Keratinocyte (primary cell): ENCODE data around the gene TNPO2. TPM values are rescaled to one million over a fixed set of nuclear protein-coding genes. Genes with fewer than 3 reads are reported as not detected.

Experiments used
- DNase-seq: peaks from one replicate; pipeline ENCODE4 v3.0.0-alpha.2; 2011; ENCODE audit warnings: low read depth, missing footprints, low spot score
- FAIRE-seq: peaks from 2 replicates; lab custom pipeline; 2011; peaks lifted over from hg19 to GRCh38; lab: Jason Lieb, UNC
- H2AFZ ChIP-seq: 2 replicates; pipeline ENCODE4 v1.6.0; 2012; ENCODE audit warnings: low read length, control low read depth, inconsistent platforms; ENCODE audit not compliant: control insufficient read depth
- H3K27ac ChIP-seq: 2 replicates; pipeline ENCODE4 v1.5.1; 2011; ENCODE audit warnings: low read length; ENCODE audit not compliant: control insufficient read depth, insufficient read depth
- H3K27me3 ChIP-seq: 3 replicates; pipeline ENCODE4 v1.6.0; 2011; ENCODE audit warnings: low read length; ENCODE audit not compliant: control insufficient read depth, insufficient read depth; ENCODE audit errors: extremely low read depth
- H3K36me3 ChIP-seq, 2 experiments: 2 replicates in 1 of 2; 3 replicates in 1 of 2; pipeline ENCODE4 v1.5.1; 2011; ENCODE audit warnings: low read length in 2 of 2, mild to moderate bottlenecking in 1 of 2; ENCODE audit not compliant: control insufficient read depth in 2 of 2, insufficient read depth in 2 of 2; ENCODE audit errors: extremely low read depth in 1 of 2
- H3K4me1 ChIP-seq: 3 replicates; pipeline ENCODE4 v1.5.1; 2011; ENCODE audit warnings: low read length; ENCODE audit not compliant: control insufficient read depth, insufficient read depth; ENCODE audit errors: extremely low read depth
- H3K4me2 ChIP-seq: 3 replicates; pipeline ENCODE4 v1.6.0; 2011; ENCODE audit warnings: low read depth, low read length; ENCODE audit not compliant: control insufficient read depth, insufficient read depth; ENCODE audit errors: extremely low read depth
- H3K4me3 ChIP-seq, 3 experiments: fragments of 200-600 bp in 1 of 3; sonication (generic) in 1 of 3; 2 replicates in 2 of 3; 3 replicates in 1 of 3; pipeline ENCODE4 v1.5.1; 2011 to 2016; ENCODE audit warnings: low read length in 3 of 3, mild to moderate bottlenecking in 3 of 3, control low read depth in 2 of 3, inconsistent platforms in 1 of 3, low read depth in 1 of 3, mixed read lengths in 1 of 3, mixed run types in 1 of 3, moderate library complexity in 1 of 3; ENCODE audit not compliant: control insufficient read depth in 2 of 3, insufficient read depth in 2 of 3; ENCODE audit errors: extremely low read depth in 1 of 3
- H3K79me2 ChIP-seq: 2 replicates; pipeline ENCODE4 v1.6.0; 2012; ENCODE audit warnings: low read length; ENCODE audit not compliant: control insufficient read depth, insufficient read depth
- H3K9ac ChIP-seq: 3 replicates; pipeline ENCODE4 v1.6.0; 2011; ENCODE audit warnings: low read length; ENCODE audit not compliant: control insufficient read depth, insufficient read depth; ENCODE audit errors: extremely low read depth
- H3K9me1 ChIP-seq: 3 replicates; pipeline ENCODE4 v1.6.0; 2011; ENCODE audit warnings: low read length; ENCODE audit not compliant: control insufficient read depth, insufficient read depth; ENCODE audit errors: extremely low read depth
- H3K9me3 ChIP-seq: 2 replicates; pipeline ENCODE4 v1.5.1; 2012; ENCODE audit warnings: low read depth, low read length; ENCODE audit not compliant: control insufficient read depth
- H4K20me1 ChIP-seq: 3 replicates; pipeline ENCODE4 v1.6.0; 2011; ENCODE audit warnings: low read length; ENCODE audit not compliant: control insufficient read depth, insufficient read depth; ENCODE audit errors: extremely low read depth
- CTCF ChIP-seq, 3 experiments: IDR thresholded peaks in 1 of 3; conservative IDR thresholded peaks in 1 of 3; optimal IDR thresholded peaks in 1 of 3; 2 replicates in 2 of 3; 3 replicates in 1 of 3; pipeline versions ENCODE3 to v1.5.1; 2011; ENCODE audit warnings: low read length in 3 of 3, mild to moderate bottlenecking in 3 of 3, moderate library complexity in 2 of 3, control low read depth in 1 of 3, inconsistent platforms in 1 of 3; ENCODE audit not compliant: insufficient read depth in 2 of 3; ENCODE audit errors: extremely low read depth in 1 of 3
- EZH2 ChIP-seq: IDR thresholded peaks from one replicate; pipeline ENCODE4 v1.6.1; 2012; ENCODE audit warnings: inconsistent platforms, mild to moderate bottlenecking, low read length, moderate library complexity
- dilution Hi-C: fragments of 300-500 bp; cut with MboI; formaldehyde crosslinking; loops from one replicate; pipeline ENCODE4 v1.7.0; 2020; ENCODE audit warnings: low sequenced_read_pairs; ENCODE audit not compliant: extremely low pct_ligation_motif_present
- polyA plus RNA-seq, 5 experiments: library from polyadenylated mRNA; depleted of rRNA in 3 of 5; stranded (reverse) in 3 of 5; stranded (forward) in 1 of 5; unstranded in 1 of 5; fragments of >200 nt; gene quantifications; 1 replicate in 1 of 5; 2 replicates in 3 of 5; 3 replicates in 1 of 5; pipeline versions ENCODE4 v1.2.1 to v1.2.3, GENCODE V29; 2011 to 2012; ENCODE audit warnings: missing spikeins in 2 of 5, low read depth in 1 of 5, low replicate concordance in 1 of 5

TNPO2 gene
- polyA plus RNA-seq, 1 donor (not counting 4 experiments of a cell fraction or from before 2014, with no cell fraction given) = 75.3 TPM

GRCh38 chr19:12723381-12723640, 421 bp downstream of the TNPO2 start:
- H2AFZ ChIP-seq = peak overlapping the region; percentile 17

GRCh38 chr19:12722566-12723380, 959 bp downstream of the TNPO2 start:
- Histone ChIP-seq H3K4me3 (peak overlapping the region; percentile 77 to 92 (median 90)), H3K27me3 (no peaks in the 10 kb centered on the region), H3K79me2 (peaks cover 55% of the 10 kb centered on the region), H3K9me3 (no peaks in the 10 kb centered on the region), H3K9ac (peak overlapping the region; percentile 90), H3K27ac (peak overlapping the region; percentile 93), H3K4me2 (peak overlapping the region; percentile 84), H3K9me1 (no peaks in the 10 kb centered on the region), H3K4me1 (peaks cover 24% of the 10 kb centered on the region), H4K20me1 (peaks cover 6% of the 10 kb centered on the region), H3K36me3 (peaks cover 5 to 11% of the 10 kb centered on the region in 2 experiments), H2AFZ (peak overlapping the region; percentile 34)
- FAIRE-seq = peak; percentile 89
- dilution Hi-C loops = no loop called here
- peak; percentile 88 for DNase-seq
- no peak for TF ChIP-seq CTCF (optimal IDR thresholded peaks at IDR 0.05 in 1 of 3, IDR thresholded peaks at IDR 0.05 in 1 of 3, conservative IDR thresholded peaks at IDR 0.05 in 1 of 3; ENCODE audit: extremely low read depth in 1 of 3, insufficient read depth in 2 of 3, low read length in 3 of 3)
- no peak for TF ChIP-seq EZH2

More at GRCh38 chr19:12723381-12723640, 421 bp downstream of the TNPO2 start:
- Histone ChIP-seq H3K79me2 (peaks cover 51% of the 10 kb centered on the region), H3K27ac (peak overlapping the region; percentile 93), H3K9me3 (no peaks in the 10 kb centered on the region), H4K20me1 (peaks cover 6% of the 10 kb centered on the region), H3K36me3 (peaks cover 7 to 14% of the 10 kb centered on the region in 2 experiments), H3K4me3 (peak overlapping the region; percentile 77 to 92 (median 90)), H3K4me1 (peaks cover 24% of the 10 kb centered on the region), H3K4me2 (peak overlapping the region; percentile 84), H3K9me1 (no peaks in the 10 kb centered on the region), H3K9ac (peak overlapping the region; percentile 90), H3K27me3 (no peaks in the 10 kb centered on the region)
- no peak for DNase-seq
- no peak for FAIRE-seq
- no peak for TF ChIP-seq EZH2
- no peak for TF ChIP-seq CTCF (optimal IDR thresholded peaks at IDR 0.05 in 1 of 3, IDR thresholded peaks at IDR 0.05 in 1 of 3, conservative IDR thresholded peaks at IDR 0.05 in 1 of 3; ENCODE audit: extremely low read depth in 1 of 3, insufficient read depth in 2 of 3, low read length in 3 of 3)
- dilution Hi-C loops = no loop called here
